Neural crest cell (in vitro differentiated cells): ENCODE results near the gene CDC14C. TPM values are rescaled to one million over a fixed set of nuclear protein-coding genes. Genes with fewer than 3 reads are reported as not detected.

Experiments
- DNase-seq: peaks from one replicate; pipeline ENCODE4 v3.0.0; 2021; ENCODE audit warnings: low read depth, mixed read lengths, low spot score
- H3K27ac Mint-ChIP-seq: one replicate; pipeline ENCODE4 v1.8.0; 2021; ENCODE audit warnings: mild to moderate bottlenecking, mixed read lengths; ENCODE audit not compliant: unreplicated experiment
- H3K27me3 Mint-ChIP-seq: 2 replicates; pipeline ENCODE4 v1.8.0; 2021; ENCODE audit warnings: low read depth, mild to moderate bottlenecking, mixed read lengths
- H3K36me3 Mint-ChIP-seq: 2 replicates; pipeline ENCODE4 v1.8.0; 2021; ENCODE audit warnings: low read depth, mild to moderate bottlenecking, mixed read lengths
- H3K4me1 Mint-ChIP-seq: 2 replicates; pipeline ENCODE4 v1.8.0; 2021; ENCODE audit warnings: mixed read lengths
- H3K4me3 Mint-ChIP-seq: one replicate; pipeline ENCODE4 v1.8.0; 2021; ENCODE audit warnings: mild to moderate bottlenecking, mixed read lengths
- H3K9me3 Mint-ChIP-seq: 2 replicates; pipeline ENCODE4 v1.8.0; 2021; ENCODE audit warnings: mixed read lengths
- CTCF ChIP-seq: fragments of 200-600 bp; sonication (generic); conservative IDR thresholded peaks from 2 replicates; pipeline ENCODE4 v1.5.0; 2021; ENCODE audit warnings: antibody characterized with exemption, mild to moderate bottlenecking
- total RNA-seq: library from RNA; stranded (reverse); gene quantifications from 2 replicates; pipeline ENCODE4 v1.2.1, GENCODE V29; 2021

Gene CDC14C
- total RNA-seq, 1 donor from 2014 or later: not detected

- Mint-ChIP-seq H3K27ac (no peak overlapping the region), H3K36me3 (no peaks in the 10 kb centered on the region), H3K27me3 (no peaks in the 10 kb centered on the region), H3K4me3 (no peak overlapping the region), H3K9me3 (peaks cover 3% of the 10 kb centered on the region), H3K4me1 (no peaks in the 10 kb centered on the region)
- no peak for TF ChIP-seq CTCF
- no peak for DNase-seq
Measured at GRCh38 chr7:48932126-48932910, 8.0 kb downstream of the CDC14C start.

DNA sequence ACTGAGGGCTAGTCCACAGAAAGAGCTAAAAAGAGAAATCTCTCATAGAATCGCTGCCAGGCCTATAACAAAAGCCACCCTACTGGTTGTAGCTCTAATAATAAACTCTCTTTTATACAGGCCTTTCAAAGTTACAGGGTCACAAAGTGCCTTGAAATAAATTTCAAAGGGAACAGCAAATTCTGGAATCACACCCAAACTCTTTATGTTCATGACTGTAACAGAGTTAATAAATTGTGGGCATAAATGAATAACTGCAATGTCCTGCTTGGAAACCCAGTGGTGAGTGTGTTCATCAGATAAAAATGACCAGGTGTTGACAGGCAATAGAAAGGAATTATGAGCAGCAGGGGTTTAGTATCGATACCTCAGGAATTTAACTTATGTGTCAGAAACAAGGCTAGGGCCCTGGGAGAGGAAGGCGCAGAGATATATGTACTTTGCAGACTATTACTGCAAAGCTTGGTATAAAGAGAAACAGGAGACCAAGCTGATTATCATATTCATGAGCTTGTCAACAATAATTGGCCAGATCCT is 9.3 kb downstream of the CDC14C start:
- Mint-ChIP-seq H3K27ac (no peak overlapping the region), H3K36me3 (no peaks in the 10 kb centered on the region), H3K4me3 (no peak overlapping the region), H3K27me3 (no peaks in the 10 kb centered on the region), H3K4me1 (no peaks in the 10 kb centered on the region), H3K9me3 (peaks cover 3% of the 10 kb centered on the region)
- no peak for TF ChIP-seq CTCF
- no peak for DNase-seq

DNA sequence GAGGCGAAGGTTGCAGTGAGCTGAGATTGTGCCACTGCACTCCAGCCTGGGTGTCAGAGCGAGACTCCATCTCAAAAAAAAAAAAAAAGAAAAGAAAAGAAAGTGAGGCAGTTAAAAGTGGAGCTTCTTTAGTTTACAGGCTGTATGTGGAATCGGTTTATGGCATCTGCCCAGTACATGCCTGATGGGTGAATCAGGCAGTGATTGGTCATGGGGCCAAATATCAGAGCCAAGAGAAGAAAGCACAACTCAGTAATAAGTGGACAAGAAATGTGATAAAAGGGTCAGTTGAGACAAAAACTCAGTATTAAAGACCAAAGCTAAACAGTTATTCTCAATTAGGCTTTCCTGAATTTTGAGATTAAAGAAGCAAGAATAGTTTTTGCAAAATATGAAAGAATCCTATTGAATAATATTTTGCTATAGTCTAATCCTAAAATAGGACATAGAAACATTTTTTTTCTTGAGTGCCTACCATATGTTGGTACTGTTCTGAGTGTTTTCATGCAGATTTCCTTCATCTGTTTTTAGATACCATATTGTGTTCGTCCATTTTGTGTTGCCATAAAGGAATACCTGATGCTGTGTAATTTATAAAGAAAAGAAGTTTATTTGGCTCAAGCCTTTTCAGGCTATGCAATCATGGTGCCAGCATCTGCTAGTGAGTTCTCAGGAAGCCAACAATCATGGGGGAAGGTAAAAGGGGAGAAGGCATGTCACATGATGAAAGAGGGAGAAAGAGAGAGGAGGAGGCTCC is 14.4 kb downstream of the CDC14C start:
- Mint-ChIP-seq H3K4me3 (no peak overlapping the region), H3K27me3 (no peaks in the 10 kb centered on the region), H3K4me1 (no peaks in the 10 kb centered on the region), H3K36me3 (no peaks in the 10 kb centered on the region), H3K27ac (no peak overlapping the region), H3K9me3 (no peaks in the 10 kb centered on the region)
- TF ChIP-seq CTCF: no peak
- no peak for DNase-seq

DNA sequence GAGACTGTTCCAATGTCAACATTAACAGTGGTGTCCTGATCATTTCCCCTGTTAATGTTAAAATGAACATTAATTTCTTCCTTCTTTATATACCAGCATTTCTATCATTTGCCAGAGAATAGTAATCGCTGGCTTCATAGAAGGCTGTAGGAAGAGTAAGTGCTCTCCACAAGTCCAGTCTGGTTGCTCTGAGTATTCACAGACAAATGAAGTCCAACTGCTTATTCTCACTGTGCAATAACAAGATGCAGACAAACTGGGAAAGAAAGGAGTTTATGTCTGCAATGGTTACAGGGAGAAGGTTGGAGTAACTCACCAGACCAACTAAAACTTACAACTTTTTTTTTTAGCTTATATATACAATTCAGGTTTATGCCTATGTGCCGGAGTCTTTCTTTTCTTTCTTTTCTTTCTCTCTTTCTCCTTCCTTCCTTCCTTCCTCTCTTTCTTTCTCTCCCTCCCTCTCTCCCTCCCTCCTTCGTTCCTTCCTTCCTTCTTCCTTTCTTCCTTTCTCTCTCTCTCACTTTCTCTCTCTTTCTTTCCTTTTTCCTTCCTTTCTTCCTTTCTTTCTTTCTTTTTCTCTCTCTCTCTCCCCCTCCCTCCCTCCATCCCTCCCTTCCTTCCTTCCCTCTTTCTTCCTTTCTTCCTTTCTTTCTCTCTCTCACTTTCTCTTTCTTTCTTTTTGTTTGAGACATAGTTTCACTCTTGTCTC is 19.1 kb downstream of the CDC14C start:
- H3K36me3 Mint-ChIP-seq: no peaks in the 10 kb centered on the region
- H3K9me3 Mint-ChIP-seq: peaks cover 3% of the 10 kb centered on the region
- TF ChIP-seq CTCF: no peak
- no peaks in the 10 kb centered on the region for H3K4me1 Mint-ChIP-seq
- H3K4me3 Mint-ChIP-seq: no peak overlapping the region
- no peak for DNase-seq
- H3K27ac Mint-ChIP-seq: no peak overlapping the region
- H3K27me3 Mint-ChIP-seq: no peaks in the 10 kb centered on the region

DNA sequence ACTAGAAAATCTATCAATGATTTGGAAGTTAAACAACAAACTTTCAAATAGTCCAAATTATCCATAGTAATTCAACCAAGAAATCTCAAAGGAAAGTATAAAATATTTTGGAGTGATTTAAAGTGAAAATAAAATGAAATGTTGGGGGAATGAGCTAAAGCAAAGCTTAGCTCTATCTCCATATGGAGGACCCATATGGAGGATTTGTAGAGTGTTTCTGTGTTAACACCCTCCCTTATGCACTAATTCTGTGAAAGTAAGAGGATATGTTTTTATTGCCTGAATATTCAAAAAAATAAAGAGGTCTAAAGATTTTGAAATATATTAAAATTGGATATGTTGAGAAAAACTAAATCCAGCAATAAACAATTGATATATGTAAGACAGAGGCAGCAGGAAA is 31.6 kb downstream of the CDC14C start:
- Mint-ChIP-seq H3K36me3 (no peaks in the 10 kb centered on the region), H3K4me1 (no peaks in the 10 kb centered on the region), H3K4me3 (no peak overlapping the region), H3K9me3 (no peaks in the 10 kb centered on the region), H3K27ac (no peak overlapping the region), H3K27me3 (no peaks in the 10 kb centered on the region)
- DNase-seq: no peak
- TF ChIP-seq CTCF: no peak
